Astrocyte (in vitro differentiated cells and primary cell): ENCODE data around the gene RSKR. TPM values are rescaled to one million over a fixed set of nuclear protein-coding genes. Genes with fewer than 3 reads are reported as not detected.

Experiments used
- DNase-seq: peaks from one replicate; pipeline ENCODE4 v3.0.0-alpha.2; 2010; ENCODE audit warnings: low read depth
- FAIRE-seq: peaks from 2 replicates; lab custom pipeline; 2011; peaks lifted over from hg19 to GRCh38; lab: Jason Lieb, UNC
- H2AFZ ChIP-seq: 2 replicates; pipeline ENCODE4 v1.6.0; 2012; ENCODE audit warnings: low read depth, low read length, inconsistent platforms
- H3K27ac ChIP-seq: 2 replicates; pipeline ENCODE4 v1.5.1; 2011; ENCODE audit warnings: low read depth, low read length, inconsistent platforms
- H3K27me3 ChIP-seq: 2 replicates; pipeline ENCODE4 v1.6.0; 2011; ENCODE audit warnings: low read length, inconsistent platforms; ENCODE audit not compliant: insufficient read depth
- H3K36me3 ChIP-seq: 2 replicates; pipeline ENCODE4 v1.5.1; 2011; ENCODE audit warnings: low read length, inconsistent platforms; ENCODE audit not compliant: insufficient read depth
- H3K4me1 ChIP-seq: 2 replicates; pipeline ENCODE4 v1.5.1; 2011; ENCODE audit warnings: low read length, inconsistent platforms; ENCODE audit not compliant: insufficient read depth
- H3K4me2 ChIP-seq: 2 replicates; pipeline ENCODE4 v1.6.0; 2012; ENCODE audit warnings: low read length, inconsistent platforms
- H3K4me3 ChIP-seq: 2 replicates; pipeline ENCODE4 v1.5.1; 2011; ENCODE audit warnings: low read depth, mild to moderate bottlenecking, low read length, inconsistent platforms; ENCODE audit not compliant: insufficient read depth
- H3K79me2 ChIP-seq: 2 replicates; pipeline ENCODE4 v1.6.0; 2012; ENCODE audit warnings: mild to moderate bottlenecking, low read length, inconsistent platforms; ENCODE audit not compliant: insufficient read depth
- H3K9ac ChIP-seq: 2 replicates; pipeline ENCODE4 v1.6.0; 2012; ENCODE audit warnings: mild to moderate bottlenecking, low read length, inconsistent platforms
- H3K9me3 ChIP-seq: 2 replicates; pipeline ENCODE4 v1.5.1; 2012; ENCODE audit warnings: low read depth, mild to moderate bottlenecking, low read length, inconsistent platforms; ENCODE audit not compliant: insufficient read depth
- H4K20me1 ChIP-seq: 2 replicates; pipeline ENCODE4 v1.6.0; 2012; ENCODE audit warnings: low read length, inconsistent platforms; ENCODE audit not compliant: insufficient read depth
- H3K27ac Mint-ChIP-seq: one replicate; pipeline ENCODE4 v1.8.0; 2021; ENCODE audit warnings: mild to moderate bottlenecking, mixed read lengths; ENCODE audit not compliant: unreplicated experiment
- H3K27me3 Mint-ChIP-seq: one replicate; pipeline ENCODE4 v1.8.0; 2021; ENCODE audit warnings: low read depth, mixed read lengths; ENCODE audit not compliant: unreplicated experiment
- H3K36me3 Mint-ChIP-seq: one replicate; pipeline ENCODE4 v1.8.0; 2021; ENCODE audit warnings: low read depth, mixed read lengths; ENCODE audit not compliant: unreplicated experiment
- H3K4me1 Mint-ChIP-seq: one replicate; pipeline ENCODE4 v1.8.0; 2021; ENCODE audit warnings: low read depth, mixed read lengths; ENCODE audit not compliant: unreplicated experiment
- H3K4me3 Mint-ChIP-seq: one replicate; pipeline ENCODE4 v1.8.0; 2021; ENCODE audit warnings: mild to moderate bottlenecking, moderate library complexity, mixed read lengths; ENCODE audit not compliant: unreplicated experiment
- H3K9me3 Mint-ChIP-seq: one replicate; pipeline ENCODE4 v1.8.0; 2021; ENCODE audit warnings: mild to moderate bottlenecking, mixed read lengths; ENCODE audit not compliant: unreplicated experiment
- CTCF ChIP-seq: IDR thresholded peaks from 2 replicates; pipeline ENCODE4 v1.5.1; 2011; ENCODE audit warnings: low read depth, mild to moderate bottlenecking, inconsistent platforms, low read length, moderate library complexity; ENCODE audit not compliant: insufficient read depth
- EZH2 ChIP-seq: IDR thresholded peaks from 2 replicates; pipeline ENCODE4 v1.6.1; 2012; ENCODE audit warnings: mild to moderate bottlenecking, low read length, inconsistent platforms; ENCODE audit not compliant: insufficient read depth
- total RNA-seq: library from RNA; stranded (reverse); gene quantifications from 2 replicates; pipeline ENCODE4 v1.2.1, GENCODE V29; 2021

The RSKR gene
- total RNA-seq, 1 donor from 2014 or later = 13.5 TPM

GRCh38 chr17:28641579-28641978 lies 27.6 kb upstream of the RSKR start:
- Histone ChIP-seq H3K79me2 (peaks cover 52% of the 10 kb centered on the region), H3K4me2 (no peak overlapping the region), H3K9me3 (no peaks in the 10 kb centered on the region), H3K9ac (no peak overlapping the region), H3K27me3 (no peaks in the 10 kb centered on the region), H3K4me3 (no peak overlapping the region), H3K27ac (no peak overlapping the region), H4K20me1 (peaks cover 54% of the 10 kb centered on the region), H2AFZ (no peak overlapping the region), H3K4me1 (peaks cover 12% of the 10 kb centered on the region), H3K36me3 (peaks cover 60% of the 10 kb centered on the region)
- H3K4me3 Mint-ChIP-seq = no peak overlapping the region
- H3K4me1 Mint-ChIP-seq = peaks cover 12% of the 10 kb centered on the region
- H3K36me3 Mint-ChIP-seq = peaks cover 23% of the 10 kb centered on the region
- no peaks in the 10 kb centered on the region for H3K9me3 Mint-ChIP-seq
- TF ChIP-seq CTCF (no peak), EZH2 (no peak)
- H3K27ac Mint-ChIP-seq = no peak overlapping the region
- FAIRE-seq (no peak), DNase-seq (no peak)
- no peaks in the 10 kb centered on the region for H3K27me3 Mint-ChIP-seq

GRCh38 chr17:28635506-28635905 lies 21.5 kb upstream of the RSKR start:
- H3K4me1 ChIP-seq = no peaks in the 10 kb centered on the region
- H3K4me3 ChIP-seq = no peak overlapping the region
- no peak overlapping the region for H2AFZ ChIP-seq
- H3K27me3 Mint-ChIP-seq = no peaks in the 10 kb centered on the region
- no peak overlapping the region for H3K4me3 Mint-ChIP-seq
- H3K4me1 Mint-ChIP-seq = no peaks in the 10 kb centered on the region
- H3K79me2 ChIP-seq = peaks cover 52% of the 10 kb centered on the region
- H4K20me1 ChIP-seq = peaks cover 76% of the 10 kb centered on the region
- DNase-seq (no peak), FAIRE-seq (no peak)
- no peak overlapping the region for H3K27ac Mint-ChIP-seq
- no peaks in the 10 kb centered on the region for H3K9me3 Mint-ChIP-seq
- peaks cover 93% of the 10 kb centered on the region for H3K36me3 ChIP-seq
- no peak overlapping the region for H3K9ac ChIP-seq
- TF ChIP-seq EZH2 (no peak), CTCF (no peak)
- H3K4me2 ChIP-seq = no peak overlapping the region
- H3K9me3 ChIP-seq = no peaks in the 10 kb centered on the region
- H3K36me3 Mint-ChIP-seq = peaks cover 49% of the 10 kb centered on the region
- H3K27ac ChIP-seq = no peak overlapping the region
- no peaks in the 10 kb centered on the region for H3K27me3 ChIP-seq

GRCh38 chr17:28634206-28634865 lies 20.4 kb upstream of the RSKR start:
- H3K9me3 ChIP-seq = no peaks in the 10 kb centered on the region
- no peaks in the 10 kb centered on the region for H3K27me3 ChIP-seq
- Mint-ChIP-seq H3K4me3 (no peak overlapping the region), H3K27ac (no peak overlapping the region), H3K4me1 (no peaks in the 10 kb centered on the region), H3K9me3 (no peaks in the 10 kb centered on the region), H3K27me3 (no peaks in the 10 kb centered on the region), H3K36me3 (peaks cover 42% of the 10 kb centered on the region)
- H2AFZ ChIP-seq = no peak overlapping the region
- H3K36me3 ChIP-seq = peaks cover 85% of the 10 kb centered on the region
- no peak overlapping the region for H3K4me3 ChIP-seq
- H4K20me1 ChIP-seq = peaks cover 71% of the 10 kb centered on the region
- no peak overlapping the region for H3K27ac ChIP-seq
- no peak overlapping the region for H3K9ac ChIP-seq
- no peak overlapping the region for H3K4me2 ChIP-seq
- H3K4me1 ChIP-seq = no peaks in the 10 kb centered on the region
- FAIRE-seq (no peak), DNase-seq (no peak)
- TF ChIP-seq CTCF = no peak
- TF ChIP-seq EZH2 = no peak
- H3K79me2 ChIP-seq = peaks cover 47% of the 10 kb centered on the region
